IPS-18c (cell line): ENCODE measurements around the gene HUNK.

ENCODE experiments used
- H3K4me3 ChIP-seq: 2 replicates; pipeline ENCODE4 v1.7.0; 2013; ENCODE audit warnings: low read depth, mild to moderate bottlenecking, low read length, moderate library complexity; ENCODE audit not compliant: insufficient read depth
- H3K9me3 ChIP-seq: one replicate; pipeline ENCODE4 v1.6.1; 2013; ENCODE audit warnings: mild to moderate bottlenecking, low read length, moderate library complexity; ENCODE audit not compliant: control insufficient read depth, insufficient read depth

The HUNK gene

GRCh38 chr21:31957631-31958030 lies 84.8 kb downstream of the HUNK start:
- Histone ChIP-seq H3K9me3 (no peaks in the 10 kb centered on the region), H3K4me3 (no peak overlapping the region)

- no peak overlapping the region for H3K4me3 ChIP-seq
- no peaks in the 10 kb centered on the region for H3K9me3 ChIP-seq
Observed at GRCh38 chr21:31959881-31960280, 87.1 kb downstream of the HUNK start.

- no peak overlapping the region for H3K4me3 ChIP-seq
- H3K9me3 ChIP-seq, result no peaks in the 10 kb centered on the region
Observed at GRCh38 chr21:31961027-31961426, 88.2 kb downstream of the HUNK start.

- no peak overlapping the region for H3K4me3 ChIP-seq
- H3K9me3 ChIP-seq, result no peaks in the 10 kb centered on the region
Observed at GRCh38 chr21:31961704-31962103, 88.9 kb downstream of the HUNK start.

GRCh38 chr21:31964692-31965091 lies 91.9 kb downstream of the HUNK start:
- no peak overlapping the region for H3K4me3 ChIP-seq

GRCh38 chr21:31967334-31967733 lies 94.5 kb downstream of the HUNK start:
- Histone ChIP-seq H3K9me3 (no peaks in the 10 kb centered on the region), H3K4me3 (no peak overlapping the region)

More at GRCh38 chr21:31964692-31965091, 91.9 kb downstream of the HUNK start:
- no peaks in the 10 kb centered on the region for H3K9me3 ChIP-seq

- H3K4me3 ChIP-seq, result no peak overlapping the region
- no peaks in the 10 kb centered on the region for H3K9me3 ChIP-seq
Observed at GRCh38 chr21:31972622-31973021, 99.8 kb downstream of the HUNK start.

- Histone ChIP-seq H3K4me3 (no peak overlapping the region), H3K9me3 (no peaks in the 10 kb centered on the region)
Observed at GRCh38 chr21:31973402-31973944, 100.7 kb downstream of the HUNK start.

GRCh38 chr21:31974454-31974985 lies 101.7 kb downstream of the HUNK start:
- Histone ChIP-seq H3K9me3 (no peaks in the 10 kb centered on the region), H3K4me3 (no peak overlapping the region)

GRCh38 chr21:31975491-31975890 lies 102.7 kb downstream of the HUNK start:
- Histone ChIP-seq H3K9me3 (no peaks in the 10 kb centered on the region), H3K4me3 (no peak overlapping the region)

- no peaks in the 10 kb centered on the region for H3K9me3 ChIP-seq
- H3K4me3 ChIP-seq, result no peak overlapping the region
Observed at GRCh38 chr21:31977816-31978215, 105.0 kb downstream of the HUNK start.

GRCh38 chr21:31983120-31983519 lies 110.3 kb downstream of the HUNK start:
- Histone ChIP-seq H3K9me3 (no peaks in the 10 kb centered on the region), H3K4me3 (no peak overlapping the region)

GRCh38 chr21:31983554-31983953 lies 110.7 kb downstream of the HUNK start:
- H3K4me3 ChIP-seq, result no peak overlapping the region

GRCh38 chr21:31985398-31985797 lies 112.6 kb downstream of the HUNK start:
- Histone ChIP-seq H3K9me3 (no peaks in the 10 kb centered on the region), H3K4me3 (no peak overlapping the region)

More at GRCh38 chr21:31983554-31983953, 110.7 kb downstream of the HUNK start:
- H3K9me3 ChIP-seq, result no peaks in the 10 kb centered on the region

- no peak overlapping the region for H3K4me3 ChIP-seq
- H3K9me3 ChIP-seq, result no peaks in the 10 kb centered on the region
Observed at GRCh38 chr21:31986035-31986856, 113.4 kb downstream of the HUNK start.

- no peak overlapping the region for H3K4me3 ChIP-seq
- H3K9me3 ChIP-seq, result no peaks in the 10 kb centered on the region
Observed at GRCh38 chr21:31987696-31988095, 114.9 kb downstream of the HUNK start.

GRCh38 chr21:31988492-31989290 lies 115.9 kb downstream of the HUNK start:
- no peaks in the 10 kb centered on the region for H3K9me3 ChIP-seq
- H3K4me3 ChIP-seq, result no peak overlapping the region
